H1 (cell line): ENCODE data around the gene AXIN2. TPM values are rescaled to one million over a fixed set of nuclear protein-coding genes. Genes with fewer than 3 reads are reported as not detected.
A peak's percentile ranks its signal among the peaks of the same experiment; 100 is the strongest.

Source experiments
- CTCF ChIA-PET: fragments of 300-600 bp; sonication (Branson Sonifier 250); formaldehyde crosslinking; loops from one replicate; lab custom pipeline; 2021; ENCODE audit not compliant: partially characterized antibody; lab: Charles Lee
- POLR2A ChIA-PET: fragments of 300-600 bp; sonication (Branson Sonifier 250); formaldehyde crosslinking; loops from one replicate; lab custom pipeline; 2021; ENCODE audit warnings: inconsistent platforms; ENCODE audit not compliant: partially characterized antibody; lab: Charles Lee
- DNase-seq, 2 experiments: peaks; one replicate each; pipeline versions ENCODE4 v3.0.0 to v3.0.0-alpha.2; 2010 to 2022; ENCODE audit warnings: low spot score in 2 of 2, low read depth in 1 of 2, mixed read lengths in 1 of 2
- FAIRE-seq: peaks from 2 replicates; lab custom pipeline; 2011; peaks lifted over from hg19 to GRCh38; lab: Jason Lieb, UNC
- H2AFZ ChIP-seq: 2 replicates; pipeline ENCODE4 v1.8.1; 2012; ENCODE audit warnings: low read length, inconsistent platforms
- H2AK5ac ChIP-seq: 2 replicates; pipeline ENCODE4 v1.6.1; 2013; ENCODE audit warnings: low read depth, low read length
- H2BK120ac ChIP-seq: replicated peaks from 2 replicates; pipeline ENCODE3; 2013; ENCODE audit warnings: low read depth, low read length, inconsistent platforms
- H2BK12ac ChIP-seq: 2 replicates; pipeline ENCODE4 v1.6.1; 2013; ENCODE audit warnings: low read depth, low read length
- H2BK15ac ChIP-seq: 2 replicates; pipeline ENCODE4 v1.6.1; 2013; ENCODE audit warnings: low read length
- H2BK20ac ChIP-seq: 2 replicates; pipeline ENCODE4 v1.6.1; 2013; ENCODE audit warnings: low read length
- H2BK5ac ChIP-seq: 2 replicates; pipeline ENCODE4 v1.6.1; 2013; ENCODE audit warnings: low read depth, low read length
- H3K14ac ChIP-seq: 2 replicates; pipeline ENCODE4 v1.6.1; 2013; ENCODE audit warnings: inconsistent platforms; ENCODE audit not compliant: insufficient read length
- H3K18ac ChIP-seq: 2 replicates; pipeline ENCODE4 v1.6.1; 2013; ENCODE audit warnings: low read length; ENCODE audit errors: extremely low read depth
- H3K23ac ChIP-seq: 2 replicates; pipeline ENCODE4 v1.6.1; 2013; ENCODE audit warnings: inconsistent platforms; ENCODE audit not compliant: insufficient read length
- H3K23me2 ChIP-seq: 2 replicates; pipeline ENCODE4 v1.6.1; 2013; ENCODE audit warnings: low read depth, low read length
- H3K27ac ChIP-seq: 2 replicates; pipeline ENCODE4 v1.6.1; 2011; ENCODE audit warnings: low read depth, low read length, inconsistent platforms
- H3K27me3 ChIP-seq, 4 experiments: replicated peaks in 1 of 4; 1 replicate in 1 of 4; 2 replicates in 3 of 4; pipeline versions ENCODE4 v1.6.1 to v1.8.1; 2011 to 2013; ENCODE audit warnings: low read length in 3 of 4, mild to moderate bottlenecking in 3 of 4, inconsistent platforms in 2 of 4, mixed read lengths in 2 of 4, moderate library complexity in 1 of 4; ENCODE audit not compliant: control insufficient read depth in 3 of 4, insufficient read depth in 3 of 4; ENCODE audit errors: extremely low read depth in 1 of 4
- H3K36me3 ChIP-seq, 4 experiments: 2 replicates each; pipeline versions ENCODE4 v1.6.1 to v1.8.1; 2011 to 2013; ENCODE audit warnings: mild to moderate bottlenecking in 4 of 4, low read length in 3 of 4, moderate library complexity in 2 of 4, control low read depth in 1 of 4, inconsistent platforms in 1 of 4; ENCODE audit not compliant: insufficient read depth in 4 of 4, control insufficient read depth in 2 of 4
- H3K4ac ChIP-seq: replicated peaks from 2 replicates; pipeline ENCODE3; 2013; ENCODE audit warnings: low read length, low read depth, mixed read lengths, inconsistent platforms; ENCODE audit not compliant: insufficient read length
- H3K4me1 ChIP-seq, 4 experiments: replicated peaks in 1 of 4; 1 replicate in 1 of 4; 2 replicates in 3 of 4; pipeline versions ENCODE4 v1.6.1 to v1.8.1; 2011 to 2013; ENCODE audit warnings: low read length in 3 of 4, inconsistent platforms in 2 of 4, mixed read lengths in 1 of 4; ENCODE audit not compliant: insufficient read depth in 4 of 4, control insufficient read depth in 3 of 4
- H3K4me2 ChIP-seq, 2 experiments: 2 replicates each; pipeline versions ENCODE4 v1.6.1 to v1.8.1; 2011 to 2013; ENCODE audit warnings: low read depth in 2 of 2, low read length in 2 of 2, control low read depth in 1 of 2, inconsistent platforms in 1 of 2, mild to moderate bottlenecking in 1 of 2; ENCODE audit not compliant: insufficient read depth in 1 of 2
- H3K4me3 ChIP-seq, 4 experiments: fragments of 200-600, 300-600 bp in 1 of 4; sonication (generic), shearing (Covaris generic), sonication (Bioruptor Twin) in 1 of 4; 2 replicates each; pipeline versions ENCODE4 v1.5.1 to v1.8.1; 2011 to 2016; ENCODE audit warnings: low read length in 4 of 4, low read depth in 3 of 4, control low read depth in 2 of 4, inconsistent platforms in 2 of 4, mild to moderate bottlenecking in 2 of 4, mixed read lengths in 1 of 4, moderate library complexity in 1 of 4; ENCODE audit not compliant: insufficient read depth in 2 of 4; ENCODE audit errors: extremely low read depth in 1 of 4
- H3K56ac ChIP-seq: replicated peaks from 2 replicates; pipeline ENCODE3; 2013; ENCODE audit warnings: low read depth, mild to moderate bottlenecking, mixed read lengths, low read length, inconsistent platforms; ENCODE audit not compliant: insufficient read length
- H3K79me1 ChIP-seq: 2 replicates; pipeline ENCODE4 v1.6.1; 2013; ENCODE audit warnings: low read depth, low read length, control low read depth
- H3K79me2 ChIP-seq, 2 experiments: 2 replicates each; pipeline versions ENCODE4 v1.6.1 to v1.8.1; 2012 to 2013; ENCODE audit warnings: low read length in 2 of 2, mild to moderate bottlenecking in 2 of 2, inconsistent platforms in 1 of 2; ENCODE audit not compliant: insufficient read depth in 2 of 2, control insufficient read depth in 1 of 2
- H3K9ac ChIP-seq, 4 experiments: replicated peaks in 1 of 4; 1 replicate in 1 of 4; 2 replicates in 3 of 4; pipeline versions ENCODE4 v1.6.1 to v1.8.1; 2011 to 2013; ENCODE audit warnings: low read depth in 3 of 4, low read length in 3 of 4, control low read depth in 2 of 4, mild to moderate bottlenecking in 2 of 4, moderate library complexity in 2 of 4, inconsistent platforms in 1 of 4; ENCODE audit errors: extremely low read depth in 1 of 4
- H3K9me3 ChIP-seq, 2 experiments: 2 replicates each; pipeline versions ENCODE4 v1.6.1 to v1.8.1; 2012 to 2013; ENCODE audit warnings: mild to moderate bottlenecking in 2 of 2, moderate library complexity in 2 of 2, control low read depth in 1 of 2, inconsistent platforms in 1 of 2, low read depth in 1 of 2, low read length in 1 of 2, mixed read lengths in 1 of 2; ENCODE audit not compliant: insufficient read depth in 2 of 2
- H4K20me1 ChIP-seq, 2 experiments: replicated peaks in 1 of 2; 2 replicates each; pipeline versions ENCODE3 to v1.8.1; 2011 to 2013; ENCODE audit warnings: inconsistent platforms in 2 of 2, low read length in 2 of 2, mild to moderate bottlenecking in 1 of 2; ENCODE audit not compliant: insufficient read depth in 2 of 2, control insufficient read depth in 1 of 2
- H4K5ac ChIP-seq: 2 replicates; pipeline ENCODE4 v1.6.1; 2013; ENCODE audit warnings: low read length, low read depth, mixed read lengths, inconsistent platforms; ENCODE audit not compliant: insufficient read length
- H4K8ac ChIP-seq: 2 replicates; pipeline ENCODE4 v1.8.0; 2013; ENCODE audit warnings: mild to moderate bottlenecking, moderate library complexity, low read length, inconsistent platforms; ENCODE audit not compliant: insufficient read depth; ENCODE audit errors: extremely low read depth
- H4K91ac ChIP-seq: replicated peaks from 2 replicates; pipeline ENCODE3; 2013; ENCODE audit warnings: low read length, mixed read lengths, inconsistent platforms; ENCODE audit not compliant: insufficient read length
- CTBP2 ChIP-seq: IDR thresholded peaks from 2 replicates; pipeline ENCODE4 v1.7.0; 2011; ENCODE audit warnings: borderline replicate concordance, mild to moderate bottlenecking, moderate library complexity, mixed read lengths, low read length; ENCODE audit not compliant: insufficient read depth, insufficient read length
- CTCF ChIP-seq, 3 experiments: IDR thresholded peaks; 1 replicate in 2 of 3; 2 replicates in 1 of 3; pipeline versions ENCODE4 v1.5.1 to v1.6.1; 2011; ENCODE audit warnings: low read length in 3 of 3, mild to moderate bottlenecking in 3 of 3, inconsistent platforms in 2 of 3, low read depth in 1 of 3, moderate library complexity in 1 of 3; ENCODE audit not compliant: insufficient read depth in 1 of 3; ENCODE audit errors: control extremely low read depth in 1 of 3
- NRF1 ChIP-seq: IDR thresholded peaks from 2 replicates; pipeline ENCODE4 v1.6.1; 2011; ENCODE audit warnings: mild to moderate bottlenecking, low read depth, low read length, improper control_type of control experiment
- RAD21 ChIP-seq, 2 experiments: IDR thresholded peaks in 1 of 2; conservative IDR thresholded peaks in 1 of 2; 2 replicates each; pipeline ENCODE4 v1.6.1; 2011; ENCODE audit warnings: low read depth in 2 of 2, low read length in 2 of 2, improper control_type of control experiment in 1 of 2, inconsistent platforms in 1 of 2, mild to moderate bottlenecking in 1 of 2, moderate library complexity in 1 of 2
- RNF2 ChIP-seq: fragments of 200-900, 300-1000 bp; sonication (generic); IDR thresholded peaks from 2 replicates; pipeline ENCODE4 v1.7.1; 2016; ENCODE audit warnings: borderline replicate concordance, low read depth, mild to moderate bottlenecking, antibody characterized with exemption, low read length; ENCODE audit not compliant: poor library complexity, severe bottlenecking; ENCODE audit errors: missing control alignments
- whole genome bisulfite sequencing, 2 experiments: shearing (Covaris generic) in 1 of 2; methylation state at CpG; one replicate each; pipeline versions ENCODE4 v1.1.6 to v1.1.7; 2013 to 2015; ENCODE audit warnings: low lambda C conversion rate in 2 of 2, mixed read lengths in 2 of 2, inconsistent platforms in 1 of 2, low coverage in 1 of 2, missing lambda C conversion rate in 1 of 2; ENCODE audit not compliant: insufficient replicate concordance in 2 of 2, insufficient coverage in 1 of 2, insufficient read length in 1 of 2; ENCODE audit errors: extremely low coverage in 1 of 2, missing lambda C conversion rate in 1 of 2; 5-methylcytosine and 5-hydroxymethylcytosine counted together
- polyA plus RNA-seq, 7 experiments: library from polyadenylated mRNA; depleted of rRNA in 3 of 7; stranded (reverse) in 5 of 7; unstranded in 2 of 7; fragments of >200 nt in 5 of 7; fragments of 200-250 nt in 2 of 7; gene quantifications; 1 replicate in 5 of 7; 2 replicates in 1 of 7; 4 replicates in 1 of 7; pipeline versions ENCODE4 v1.2.1 to v1.2.3, GENCODE V29; 2011 to 2013; ENCODE audit warnings: missing spikeins in 2 of 7, mixed read lengths in 2 of 7
- total RNA-seq: library from RNA; stranded (reverse); fragmentation: NEBNext Ultra II Directional; extraction: Animal tissue kit (Norgen Biotek cat#: 25700); gene quantifications from 2 replicates; pipeline ENCODE4 v1.2.1, GENCODE V29; 2021

AXIN2 gene
- total and polyA plus RNA-seq, 2 of the 8 experiments (the other 6 are each of a cell fraction or from before 2014, with no cell fraction given), result 17.7 to 33.4 TPM

GRCh38 chr17:65554553-65555223, 6.8 kb downstream of the AXIN2 start:
- peaks cover 8% of the 10 kb centered on the region for H3K23me2 ChIP-seq
- no peak overlapping the region for H2BK20ac ChIP-seq
- peaks cover 0 to 63% of the 10 kb centered on the region in 2 experiments for H3K79me2 ChIP-seq
- no peak overlapping the region for H2BK12ac ChIP-seq
- peaks cover 21 to 30% (median 30%) of the 10 kb centered on the region in 4 experiments for H3K4me1 ChIP-seq
- no peak overlapping the region for H3K9ac ChIP-seq
- ChIA-PET CTCF (interaction anchor here (1.2 to 7.4 kb wide), 5 partner anchors 12 to 125 kb away, joined by 3 to 62 read pairs (median 6); no protein-coding TSS in a partner anchor), POLR2A (interaction anchor here (1.2 to 1.3 kb wide), 2 partner anchors 30 to 99 kb away, joined by 4 to 5 read pairs; no protein-coding TSS in a partner anchor)
- H2BK5ac ChIP-seq, result no peak overlapping the region
- FAIRE-seq (no peak), DNase-seq (no peak)
- H3K23ac ChIP-seq, result no peak overlapping the region
- H4K5ac ChIP-seq, result no peak overlapping the region
- WGBS, 2 experiments, result 83% methylated on average over 17 of the region's 18 CpGs; no CpG with 5 or more reads in 1 of the 2 experiments
- no peak overlapping the region for H3K4ac ChIP-seq
- peaks cover 0 to 2% (median 0%) of the 10 kb centered on the region in 4 experiments; a peak in 2 of 7 replicates for H3K27me3 ChIP-seq
- no peak overlapping the region for H3K18ac ChIP-seq
- H3K4me3 ChIP-seq, result no peak overlapping the region; a peak in 1 of 8 replicates
- H3K56ac ChIP-seq, result no peak overlapping the region
- H3K27ac ChIP-seq, result no peak overlapping the region
- H2BK120ac ChIP-seq, result no peak overlapping the region
- H4K20me1 ChIP-seq, result peaks cover 30 to 55% of the 10 kb centered on the region in 2 experiments
- no peak overlapping the region for H4K8ac ChIP-seq
- no peak overlapping the region for H4K91ac ChIP-seq
- no peak overlapping the region for H2AK5ac ChIP-seq
- H3K14ac ChIP-seq, result no peak overlapping the region
- H3K36me3 ChIP-seq, result peaks cover 0 to 28% (median 14%) of the 10 kb centered on the region in 4 experiments; a peak in 6 of 8 replicates
- H3K4me2 ChIP-seq, result peak overlapping the region in 1 of 2 experiments; percentile 6; a peak in 2 of 4 replicates
- H2BK15ac ChIP-seq, result no peak overlapping the region
- H3K9me3 ChIP-seq, result no peaks in the 10 kb centered on the region
- peaks cover 29% of the 10 kb centered on the region for H3K79me1 ChIP-seq
- TF ChIP-seq NRF1 (no peak), CTBP2 (no peak), RAD21 (IDR thresholded peaks at IDR 0.05 in 1 of 2, conservative IDR thresholded peaks at IDR 0.05 in 1 of 2; ENCODE audit: low read depth in 2 of 2, low read length in 2 of 2) (peak in 1 of 2 experiments; percentile 28; a peak in 2 of 4 replicates), RNF2 (no peak), CTCF (IDR thresholded peaks at IDR 0.05; ENCODE audit: control extremely low read depth in 1 of 3, insufficient read depth in 1 of 3, low read depth in 1 of 3, low read length in 3 of 3) (0 out of 4 replicates have a peak, but pooled peaks of 1 of the 3 experiments have one; percentile 12)
- H2AFZ ChIP-seq, result no peak overlapping the region
